DOHH2 (cell line): ENCODE measurements around the gene MYG1.

Source experiments
- EZH2phosphoT487 ChIP-seq: fragments of 200-600 bp; sonication (generic); IDR thresholded peaks from 2 replicates; pipeline ENCODE4 v1.6.1; 2017; ENCODE audit warnings: borderline replicate concordance, mild to moderate bottlenecking, antibody characterized with exemption, low read length, moderate library complexity, mixed read lengths
- TF ChIP-seq, protein P1 (sequence below): fragments of 200-600 bp; sonication (generic); IDR thresholded peaks from one replicate; pipeline ENCODE4 v1.5.1; 2014; ENCODE audit warnings: antibody characterized with exemption, mild to moderate bottlenecking, low read depth, low read length; ENCODE audit not compliant: poor library complexity, severe bottlenecking

DNA sequence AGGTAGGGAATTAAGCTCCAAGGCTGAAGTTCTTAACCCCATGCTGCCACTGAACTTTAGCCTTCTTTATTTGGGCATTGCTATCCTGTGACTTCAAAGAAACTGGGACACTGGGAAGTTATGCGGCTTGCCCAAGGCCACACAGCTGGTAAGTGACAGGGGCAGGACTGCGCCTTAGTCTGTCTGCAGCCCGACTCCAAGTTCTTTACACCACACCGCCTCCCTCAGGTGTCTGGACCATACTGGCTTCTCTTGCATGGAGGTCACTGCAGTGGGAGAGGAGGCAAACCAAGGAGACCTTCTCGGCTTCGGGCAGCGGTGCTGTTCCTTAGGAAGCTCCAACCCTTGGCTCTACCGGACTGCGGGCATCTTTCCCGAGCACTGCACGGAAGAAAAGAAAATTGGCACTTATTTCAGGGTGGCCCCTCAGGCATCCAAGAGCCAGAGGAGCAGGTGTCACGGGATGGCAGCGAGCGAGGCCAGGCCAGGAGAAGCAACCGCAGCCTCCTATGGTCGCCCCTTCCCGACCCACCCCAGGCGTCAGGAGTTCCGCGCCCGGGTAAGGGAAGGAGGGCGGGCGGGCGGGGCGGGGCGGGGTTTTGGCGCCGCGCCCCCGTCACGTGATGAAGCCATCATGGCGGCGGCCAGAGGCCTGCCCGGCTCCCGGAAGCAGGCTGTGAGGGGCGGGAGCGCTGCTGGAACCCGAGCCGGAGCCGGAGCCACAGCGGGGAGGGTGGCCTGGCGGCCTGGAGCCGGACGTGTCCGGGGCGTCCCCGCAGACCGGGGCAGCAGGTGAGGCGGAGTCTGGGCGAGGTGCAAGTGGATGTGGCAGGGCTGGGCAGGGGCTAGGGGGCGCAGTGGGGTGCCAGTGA, 47.8 kb upstream of the MYG1 start:
- TF ChIP-seq, protein P1, sequence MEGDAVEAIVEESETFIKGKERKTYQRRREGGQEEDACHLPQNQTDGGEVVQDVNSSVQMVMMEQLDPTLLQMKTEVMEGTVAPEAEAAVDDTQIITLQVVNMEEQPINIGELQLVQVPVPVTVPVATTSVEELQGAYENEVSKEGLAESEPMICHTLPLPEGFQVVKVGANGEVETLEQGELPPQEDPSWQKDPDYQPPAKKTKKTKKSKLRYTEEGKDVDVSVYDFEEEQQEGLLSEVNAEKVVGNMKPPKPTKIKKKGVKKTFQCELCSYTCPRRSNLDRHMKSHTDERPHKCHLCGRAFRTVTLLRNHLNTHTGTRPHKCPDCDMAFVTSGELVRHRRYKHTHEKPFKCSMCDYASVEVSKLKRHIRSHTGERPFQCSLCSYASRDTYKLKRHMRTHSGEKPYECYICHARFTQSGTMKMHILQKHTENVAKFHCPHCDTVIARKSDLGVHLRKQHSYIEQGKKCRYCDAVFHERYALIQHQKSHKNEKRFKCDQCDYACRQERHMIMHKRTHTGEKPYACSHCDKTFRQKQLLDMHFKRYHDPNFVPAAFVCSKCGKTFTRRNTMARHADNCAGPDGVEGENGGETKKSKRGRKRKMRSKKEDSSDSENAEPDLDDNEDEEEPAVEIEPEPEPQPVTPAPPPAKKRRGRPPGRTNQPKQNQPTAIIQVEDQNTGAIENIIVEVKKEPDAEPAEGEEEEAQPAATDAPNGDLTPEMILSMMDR, result peak; percentile 62
- TF ChIP-seq EZH2phosphoT487, result no peak
